Stimulated activated CD8-positive, alpha-beta memory T cell treated with anti-CD3 and anti-CD28 coated beads, Interleukin-4, amount 100 ng/mL, for 4 hours (primary cell): ENCODE results near the gene GPBP1.
"Not testable (repeated sequence)": the region's sequence is repeated elsewhere in the genome, so short reads cannot be mapped to it uniquely, and the experiment has no call there.

Experiments
- DNase-seq, 2 donors: peaks; one replicate each; pipeline ENCODE4 v3.0.0-alpha.2; 2020; ENCODE audit warnings: low read depth in 2 of 2, low spot score in 1 of 2

Gene GPBP1, protein sequence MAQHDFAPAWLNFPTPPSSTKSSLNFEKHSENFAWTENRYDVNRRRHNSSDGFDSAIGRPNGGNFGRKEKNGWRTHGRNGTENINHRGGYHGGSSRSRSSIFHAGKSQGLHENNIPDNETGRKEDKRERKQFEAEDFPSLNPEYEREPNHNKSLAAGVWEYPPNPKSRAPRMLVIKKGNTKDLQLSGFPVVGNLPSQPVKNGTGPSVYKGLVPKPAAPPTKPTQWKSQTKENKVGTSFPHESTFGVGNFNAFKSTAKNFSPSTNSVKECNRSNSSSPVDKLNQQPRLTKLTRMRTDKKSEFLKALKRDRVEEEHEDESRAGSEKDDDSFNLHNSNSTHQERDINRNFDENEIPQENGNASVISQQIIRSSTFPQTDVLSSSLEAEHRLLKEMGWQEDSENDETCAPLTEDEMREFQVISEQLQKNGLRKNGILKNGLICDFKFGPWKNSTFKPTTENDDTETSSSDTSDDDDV

DNA sequence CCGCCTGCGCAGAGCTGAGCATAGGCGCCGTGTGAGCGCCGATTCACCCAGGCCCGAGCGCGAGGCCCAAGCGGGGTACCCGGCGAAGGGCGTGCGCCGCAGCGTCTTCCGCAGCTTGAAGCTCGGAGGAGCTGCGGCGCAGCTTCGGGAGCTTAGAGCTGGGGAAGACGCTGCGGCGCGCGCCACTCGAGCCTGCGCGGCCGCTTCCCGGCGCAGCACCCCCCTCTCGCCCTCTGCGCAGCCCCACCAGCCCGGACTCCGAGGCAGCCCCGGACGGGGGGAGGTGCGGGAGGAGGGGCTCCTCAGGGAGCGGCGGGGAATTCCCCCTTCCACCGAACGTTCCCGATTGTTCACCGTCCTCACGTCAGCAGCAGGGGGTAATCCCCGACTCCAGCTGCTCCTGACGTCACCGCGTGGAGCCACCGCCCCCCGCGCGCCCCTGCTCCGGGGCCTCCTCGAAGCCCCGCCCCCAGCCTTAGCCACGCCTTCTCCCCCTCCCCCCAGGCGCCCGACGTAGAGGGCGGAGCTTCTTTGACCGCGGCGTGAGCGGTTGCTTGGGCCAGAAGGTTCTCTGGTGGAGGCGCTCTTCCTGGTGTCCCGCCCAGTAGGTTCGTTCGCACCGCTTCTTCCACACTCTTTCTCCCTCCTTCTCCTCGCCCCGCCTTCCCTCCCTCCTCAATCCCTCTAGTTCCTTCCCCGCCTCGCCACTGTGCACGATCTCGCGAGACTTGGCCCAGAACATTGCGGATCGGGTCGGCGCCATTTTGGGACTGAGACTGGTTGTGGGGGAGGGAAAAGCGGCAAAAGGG, at the start of gene GPBP1:
Gene GPBP1 (plus strand): TSS at position 741 of the 809 bp plus-strand sequence. CDS start 40,072 bp downstream, outside the sequence.
- peak; percentile 94 to 97 for DNase-seq

DNA sequence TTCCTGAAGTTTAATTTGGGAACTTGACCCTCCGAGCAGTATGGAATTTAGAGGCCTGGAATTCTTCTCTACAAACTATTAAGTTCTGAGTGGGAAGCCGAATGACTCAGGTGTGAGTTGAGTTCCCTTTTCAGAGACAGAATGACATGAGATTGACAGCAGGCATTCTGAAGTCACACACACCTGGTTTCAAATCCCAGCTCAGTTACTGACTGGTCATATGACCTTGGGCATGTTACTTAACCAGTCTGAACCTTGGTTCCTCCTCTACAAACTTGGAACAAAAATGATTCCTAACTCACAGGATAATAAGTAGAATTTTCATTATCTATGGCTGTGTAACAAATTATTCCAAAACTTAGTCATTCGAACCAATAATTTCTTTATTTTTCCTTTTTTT, 45.5 kb upstream of the GPBP1 start:
- no peak for DNase-seq

GRCh38 chr5:57133574-57133973, 40.3 kb upstream of the GPBP1 start:
- no peak for DNase-seq

DNA sequence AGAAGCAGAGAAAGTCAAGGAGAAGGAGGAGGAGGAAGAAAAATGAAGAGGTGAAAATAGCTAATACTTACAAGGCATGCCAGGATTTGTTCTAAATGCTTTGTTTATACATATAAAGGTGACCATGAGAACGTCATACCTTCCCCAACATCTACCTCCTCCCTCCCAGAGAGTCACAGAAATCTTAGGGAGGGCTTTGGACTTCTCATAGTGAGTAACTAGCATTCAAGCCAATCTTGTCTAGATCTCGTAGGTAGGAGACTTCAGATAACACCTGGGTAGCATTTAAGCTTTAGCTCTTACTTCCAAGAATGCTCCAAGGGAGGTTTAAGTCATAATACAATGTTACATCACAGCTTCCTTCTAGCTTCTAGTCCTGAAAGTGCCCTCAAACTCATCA, 36.5 kb upstream of the GPBP1 start:
- no peak for DNase-seq

DNA sequence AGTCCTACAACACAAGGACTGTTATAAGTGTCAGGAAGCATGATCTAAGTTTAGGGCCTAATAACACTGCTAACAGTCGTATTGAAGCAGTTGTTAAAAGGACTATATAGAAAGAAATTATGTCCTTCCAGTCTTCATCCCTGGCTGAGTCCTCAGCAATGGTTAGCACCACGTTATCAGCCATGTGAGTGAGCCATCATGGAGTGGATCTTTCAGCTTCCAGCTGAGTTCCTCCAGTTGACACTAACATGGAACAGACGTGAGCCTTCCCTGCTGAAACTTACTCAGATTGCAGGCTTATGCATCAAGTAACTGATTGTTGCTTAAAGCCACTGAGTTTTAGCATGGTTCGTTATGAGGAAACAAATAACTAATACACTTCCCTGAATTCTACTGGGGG, 21.5 kb upstream of the GPBP1 start:
- DNase-seq, result no peak

GRCh38 chr5:57155033-57155432, 18.8 kb upstream of the GPBP1 start:
- DNase-seq, result no peak

DNA sequence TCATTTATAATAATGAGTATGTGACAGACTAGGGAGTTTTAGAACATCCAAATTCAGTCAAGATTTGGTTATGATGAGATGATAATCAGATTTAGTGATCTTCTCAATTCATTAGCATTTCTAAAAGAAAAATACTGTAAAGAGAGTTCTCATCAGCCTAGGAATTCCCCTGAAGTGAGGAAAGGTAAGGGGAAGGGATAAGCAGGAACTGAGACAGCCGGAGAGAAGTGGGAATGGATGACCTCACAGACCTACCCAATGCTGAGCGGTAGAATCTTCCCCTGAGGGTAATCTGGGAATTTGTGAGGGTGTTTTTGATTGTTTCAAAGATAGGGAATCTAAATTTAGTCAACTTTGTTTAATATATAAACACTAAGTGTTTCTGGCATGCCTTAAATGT, 16.7 kb upstream of the GPBP1 start:
- no peak for DNase-seq

GRCh38 chr5:57157666-57158065, 16.2 kb upstream of the GPBP1 start:
- no peak for DNase-seq

- DNase-seq, result no peak
Observed at GRCh38 chr5:57163553-57164006, 10.3 kb upstream of the GPBP1 start.

GRCh38 chr5:57164124-57164523, 9.7 kb upstream of the GPBP1 start:
- no peak for DNase-seq

DNA sequence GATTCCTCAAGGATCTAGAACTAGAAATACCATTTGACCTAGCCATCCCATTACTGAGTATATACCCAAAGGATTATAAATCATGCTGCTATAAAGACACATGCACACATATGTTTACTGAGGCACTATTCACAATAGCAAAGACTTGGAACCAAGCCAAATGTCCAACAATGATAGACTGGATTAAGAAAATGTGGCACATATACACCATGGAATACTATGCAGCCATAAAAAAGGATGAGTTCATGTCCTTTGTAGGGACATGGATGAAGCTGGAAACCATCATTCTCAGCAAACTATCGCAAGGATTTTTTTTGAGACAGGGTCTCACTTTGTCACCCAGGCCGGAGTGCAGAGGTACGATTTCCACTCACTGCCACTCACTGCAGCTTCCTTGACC, 8.7 kb upstream of the GPBP1 start:
- DNase-seq, result not testable (repeated sequence)

GRCh38 chr5:57166276-57166675, 7.6 kb upstream of the GPBP1 start:
- DNase-seq, result no peak

GRCh38 chr5:57167201-57167600, 6.7 kb upstream of the GPBP1 start:
- DNase-seq, result no peak

GRCh38 chr5:57170116-57170515, 3.7 kb upstream of the GPBP1 start:
- not testable (repeated sequence) for DNase-seq

DNA sequence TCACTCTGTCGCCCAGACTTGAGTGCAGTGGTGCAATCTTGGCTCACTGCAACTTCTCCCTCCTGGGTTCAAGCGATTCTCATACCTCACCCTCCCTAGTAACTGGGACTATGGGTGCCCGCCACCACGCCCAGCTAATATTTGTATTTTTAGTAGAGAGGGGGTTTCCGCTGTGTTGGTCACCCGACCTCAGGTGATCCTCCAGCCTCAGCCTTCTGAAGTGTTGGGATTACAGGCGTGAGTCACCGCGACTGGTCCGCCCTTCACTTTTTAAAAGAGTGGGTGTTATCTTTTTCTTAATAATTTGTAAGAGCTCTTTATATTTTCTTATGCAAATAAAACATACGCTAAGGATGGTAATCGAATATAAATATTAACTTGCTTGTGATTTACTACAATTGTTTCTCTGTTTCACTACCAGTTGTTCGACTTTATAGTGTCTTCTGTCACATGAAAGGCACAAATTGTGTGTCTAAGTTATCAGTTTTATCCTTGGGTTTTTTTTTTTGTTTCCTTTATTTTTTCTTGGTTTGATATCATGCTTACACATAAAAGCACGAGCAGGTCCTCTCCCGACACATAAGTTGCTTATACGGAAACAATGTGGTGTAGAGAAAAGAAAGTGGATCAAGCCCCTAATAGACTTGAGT, 1.9 kb upstream of the GPBP1 start:
- no peak for DNase-seq

DNA sequence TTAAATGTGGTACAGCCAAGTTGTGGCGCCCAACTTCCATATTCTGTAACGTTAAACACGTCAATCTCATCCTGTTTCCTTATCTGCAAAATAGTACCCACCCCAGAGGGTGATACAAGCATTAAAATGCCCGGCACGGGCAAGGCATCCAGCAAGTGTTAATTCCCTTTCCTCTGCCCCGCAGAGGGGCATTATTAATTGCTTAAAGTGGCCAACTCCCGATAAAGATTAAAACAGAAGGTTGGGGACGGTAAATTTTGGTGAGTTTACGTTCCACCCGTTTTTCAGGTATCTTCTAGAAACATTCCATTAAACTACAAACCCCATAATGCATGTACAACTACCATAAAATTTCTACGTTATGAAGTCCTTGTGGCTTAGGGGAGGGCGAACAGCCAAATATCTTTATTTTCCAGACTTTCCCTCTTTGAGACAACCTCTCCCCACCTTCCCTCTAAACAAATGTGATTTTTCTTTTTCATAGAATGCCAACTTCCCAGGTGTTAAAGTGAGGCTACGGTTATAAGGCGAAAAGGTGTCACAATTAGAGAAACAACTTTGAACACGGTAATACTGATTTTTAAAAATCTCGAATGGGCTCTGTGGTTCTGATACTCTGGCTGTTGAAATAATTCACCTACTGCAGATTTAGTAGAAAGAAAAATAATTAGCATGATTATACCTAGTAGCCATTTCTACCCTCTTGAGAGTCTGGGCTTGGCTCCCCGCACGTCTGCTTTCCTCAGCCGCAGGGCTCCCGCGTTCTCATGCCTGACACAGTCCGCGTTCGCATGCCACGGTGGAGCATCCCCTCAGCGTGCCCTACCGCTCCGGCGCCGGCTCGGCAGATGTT, 1.2 kb upstream of the GPBP1 start:
- no peak for DNase-seq

DNA sequence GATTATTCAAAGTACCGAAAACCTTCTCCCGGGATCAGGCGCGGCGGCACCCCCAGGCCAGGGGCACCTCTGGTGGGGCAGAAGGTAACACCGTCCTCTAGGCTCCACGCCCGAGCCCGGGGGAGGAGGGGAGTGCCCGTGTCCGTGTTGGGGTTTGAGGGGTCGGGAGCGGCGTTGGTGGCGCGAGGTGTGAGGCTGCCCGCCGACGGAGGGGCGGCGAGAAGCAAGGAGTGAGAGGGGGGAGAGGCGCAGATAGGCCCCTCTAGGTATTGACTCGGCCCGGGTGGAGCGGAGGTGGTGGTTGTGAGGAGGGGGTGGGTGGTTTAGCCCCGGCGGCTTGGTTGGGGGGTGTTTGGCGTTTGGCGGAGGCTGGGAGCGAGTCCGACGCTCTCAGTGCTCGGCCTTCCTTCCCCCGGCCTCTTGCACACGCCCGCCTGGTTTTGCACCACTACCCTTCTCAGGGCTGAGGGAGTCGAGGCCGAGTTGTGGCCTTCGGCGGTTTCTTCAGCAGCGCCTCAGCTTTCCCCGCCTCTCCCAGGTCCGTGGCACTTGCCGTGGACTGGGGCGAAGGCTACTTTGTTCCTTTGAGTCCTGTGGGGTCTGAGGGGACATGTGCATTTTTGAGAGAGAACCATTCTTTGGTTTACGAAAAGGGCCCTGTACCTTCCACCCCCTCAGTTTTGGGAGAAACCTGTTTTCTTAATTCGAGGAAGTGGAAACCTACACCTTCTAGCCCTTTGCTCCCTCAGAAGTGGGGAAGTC, 450 bp downstream of the GPBP1 start:
- DNase-seq, result no peak

GRCh38 chr5:57174890-57175510, 1.1 kb downstream of the GPBP1 start:
- DNase-seq, result no peak

DNA sequence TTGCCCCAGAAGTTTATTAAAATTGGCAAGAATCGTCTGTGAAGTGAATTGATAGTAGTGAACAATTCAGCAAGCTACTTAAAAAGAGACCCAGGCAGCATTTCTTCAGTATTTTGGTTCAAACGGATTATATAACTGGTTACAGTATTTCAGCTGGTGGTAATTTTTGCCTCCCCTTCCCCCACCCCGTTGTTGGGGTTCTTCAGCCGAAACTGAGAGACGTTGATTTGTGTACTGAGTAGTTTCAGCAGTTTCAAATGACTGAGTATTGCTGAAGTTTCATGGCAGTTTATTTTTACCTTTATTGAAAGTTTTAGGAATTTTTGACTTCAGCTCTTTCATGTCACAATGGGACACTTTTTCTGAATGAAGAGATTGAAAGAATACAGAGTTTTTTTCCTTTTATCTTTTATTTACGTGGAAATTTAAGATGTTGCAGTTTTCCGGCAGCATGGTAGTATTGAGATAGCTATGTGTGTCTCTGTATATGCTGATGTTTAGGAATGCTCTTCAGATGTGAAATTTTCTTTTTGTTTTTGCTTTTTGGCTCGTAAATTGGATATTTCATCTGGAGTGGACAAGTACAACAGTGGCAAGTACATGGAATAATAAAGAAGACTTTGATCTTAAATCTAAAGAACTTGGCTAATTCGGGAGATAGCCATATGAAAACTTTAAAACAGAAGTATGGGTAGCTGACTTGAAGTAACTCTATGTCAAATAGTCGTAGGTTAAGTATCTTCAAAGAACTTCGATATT, 1.9 kb downstream of the GPBP1 start:
- DNase-seq, result no peak
